Progenitor cell of endocrine pancreas (in vitro differentiated cells): Measurements from ENCODE around the gene GPRC5C. TPM values are rescaled to one million over a fixed set of nuclear protein-coding genes. Genes with fewer than 3 reads are reported as not detected.

Experiments
- DNase-seq: peaks from one replicate; pipeline ENCODE4 v3.0.0; 2021; ENCODE audit warnings: low spot score; ENCODE audit not compliant: unreplicated experiment
- H3K27ac Mint-ChIP-seq: 2 replicates; pipeline ENCODE4 v1.8.0; 2021; ENCODE audit warnings: mild to moderate bottlenecking, moderate library complexity, mixed read lengths
- H3K27me3 Mint-ChIP-seq: 2 replicates; pipeline ENCODE4 v1.8.0; 2021; ENCODE audit warnings: mixed read lengths
- H3K36me3 Mint-ChIP-seq: 2 replicates; pipeline ENCODE4 v1.8.0; 2022; ENCODE audit warnings: mixed read lengths; ENCODE audit not compliant: insufficient read depth
- H3K4me1 Mint-ChIP-seq: 2 replicates; pipeline ENCODE4 v1.8.0; 2021; ENCODE audit warnings: low read depth, mixed read lengths
- H3K4me3 Mint-ChIP-seq: 2 replicates; pipeline ENCODE4 v1.8.0; 2021; ENCODE audit warnings: low read depth, mild to moderate bottlenecking, moderate library complexity, mixed read lengths
- H3K9me3 Mint-ChIP-seq: 2 replicates; pipeline ENCODE4 v1.8.0; 2021; ENCODE audit warnings: low read depth, mixed read lengths
- CTCF ChIP-seq: fragments of 200-600 bp; sonication (generic); IDR thresholded peaks from one replicate; pipeline ENCODE4 v1.5.0; 2021; ENCODE audit warnings: antibody characterized with exemption, mild to moderate bottlenecking; ENCODE audit not compliant: unreplicated experiment
- total RNA-seq: library from RNA; stranded (reverse); gene quantifications from 2 replicates; pipeline ENCODE4 v1.2.1, GENCODE V29; 2021

GPRC5C gene
- total RNA-seq, 1 donor from 2014 or later: 207 TPM

GRCh38 chr17:74477411-74477810 lies 45.5 kb downstream of the GPRC5C start:
- peaks cover 5% of the 10 kb centered on the region for H3K27me3 Mint-ChIP-seq
- H3K4me3 Mint-ChIP-seq: no peak overlapping the region
- H3K9me3 Mint-ChIP-seq: peaks cover 5% of the 10 kb centered on the region
- no peak for TF ChIP-seq CTCF
- H3K36me3 Mint-ChIP-seq: peaks cover 10% of the 10 kb centered on the region
- no peak for DNase-seq
- no peak overlapping the region for H3K27ac Mint-ChIP-seq
- H3K4me1 Mint-ChIP-seq: peaks cover 2% of the 10 kb centered on the region

DNA sequence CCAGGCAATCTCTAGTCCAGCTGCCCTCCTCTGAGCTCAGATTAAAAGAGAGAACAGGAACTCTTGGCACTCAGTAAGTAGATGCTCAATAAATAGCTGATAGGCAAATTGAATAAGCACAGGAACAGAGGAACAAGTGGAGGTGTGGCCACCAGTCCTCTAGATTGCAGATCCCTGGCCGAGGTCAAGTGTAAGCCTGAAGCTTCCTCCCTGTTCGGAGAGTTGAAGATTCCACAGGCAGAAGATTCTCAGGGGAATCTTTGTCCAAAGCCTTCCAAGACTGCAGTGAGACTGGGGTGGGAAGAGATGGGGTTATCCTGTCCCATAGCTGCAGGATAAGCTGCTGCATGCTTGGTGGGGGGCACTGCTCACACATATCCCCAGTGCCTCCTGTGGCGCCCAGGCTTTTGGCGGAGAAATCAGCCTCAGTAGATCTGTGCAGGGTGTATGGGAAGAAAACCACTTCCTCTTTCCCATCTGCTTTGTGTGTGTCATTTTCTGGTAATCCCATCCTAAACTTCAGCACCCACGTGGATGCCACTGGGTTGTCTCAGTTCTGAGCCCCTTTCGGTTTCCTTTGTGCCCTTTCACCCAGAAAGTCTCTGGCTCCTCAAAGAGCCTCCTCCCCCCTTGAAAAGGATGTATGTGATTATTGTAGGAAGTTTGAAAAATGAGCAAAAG lies 46.7 kb downstream of the GPRC5C start:
- H3K4me1 Mint-ChIP-seq: peaks cover 2% of the 10 kb centered on the region

DNA sequence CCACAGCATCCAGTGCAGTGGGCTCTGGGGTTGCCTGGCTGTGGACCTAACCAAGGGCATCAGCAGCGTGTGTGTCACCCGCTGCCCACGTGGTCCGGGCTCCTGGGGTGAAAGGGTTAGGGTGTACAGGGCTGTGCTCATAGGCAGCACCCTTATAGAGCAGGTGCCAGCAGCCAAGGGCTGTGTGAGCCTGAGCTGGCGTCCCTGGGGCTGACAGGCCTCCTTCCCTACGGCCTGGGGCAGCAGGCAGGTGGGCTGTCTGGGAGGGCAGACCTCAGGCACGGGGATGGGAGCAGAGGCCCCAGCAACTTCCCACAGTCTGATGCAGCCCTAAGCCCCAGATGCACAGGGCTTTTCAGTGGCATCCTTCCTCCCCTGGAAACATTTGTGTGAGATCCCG lies 48.4 kb downstream of the GPRC5C start:
- TF ChIP-seq CTCF: no peak
- Mint-ChIP-seq H3K4me3 (no peak overlapping the region), H3K27ac (no peak overlapping the region), H3K36me3 (peaks cover 4% of the 10 kb centered on the region), H3K4me1 (no peaks in the 10 kb centered on the region), H3K9me3 (peaks cover 4% of the 10 kb centered on the region), H3K27me3 (peaks cover 12% of the 10 kb centered on the region)
- no peak for DNase-seq

More for the DNA sequence above, 46.7 kb downstream of the GPRC5C start:
- H3K4me3 Mint-ChIP-seq: no peak overlapping the region
- H3K9me3 Mint-ChIP-seq: peaks cover 5% of the 10 kb centered on the region
- no peak overlapping the region for H3K27ac Mint-ChIP-seq
- H3K36me3 Mint-ChIP-seq: peaks cover 10% of the 10 kb centered on the region
- no peak for TF ChIP-seq CTCF
- DNase-seq: no peak
- H3K27me3 Mint-ChIP-seq: peaks cover 12% of the 10 kb centered on the region

GRCh38 chr17:74481621-74482020 lies 49.7 kb downstream of the GPRC5C start:
- Mint-ChIP-seq H3K27me3 (peaks cover 12% of the 10 kb centered on the region), H3K27ac (no peak overlapping the region), H3K9me3 (no peaks in the 10 kb centered on the region), H3K36me3 (no peaks in the 10 kb centered on the region), H3K4me1 (no peaks in the 10 kb centered on the region), H3K4me3 (no peak overlapping the region)
- TF ChIP-seq CTCF: no peak
- no peak for DNase-seq

- Mint-ChIP-seq H3K4me1 (no peaks in the 10 kb centered on the region), H3K27me3 (peaks cover 12% of the 10 kb centered on the region), H3K36me3 (no peaks in the 10 kb centered on the region), H3K4me3 (no peak overlapping the region), H3K9me3 (peaks cover 6% of the 10 kb centered on the region), H3K27ac (no peak overlapping the region)
- no peak for TF ChIP-seq CTCF
- no peak for DNase-seq
These were observed 52.2 kb downstream of the GPRC5C start for GRCh38 chr17:74484066-74484465.
